Measurements from ENCODE around the gene IGSF5.

Gene IGSF5

DNA sequence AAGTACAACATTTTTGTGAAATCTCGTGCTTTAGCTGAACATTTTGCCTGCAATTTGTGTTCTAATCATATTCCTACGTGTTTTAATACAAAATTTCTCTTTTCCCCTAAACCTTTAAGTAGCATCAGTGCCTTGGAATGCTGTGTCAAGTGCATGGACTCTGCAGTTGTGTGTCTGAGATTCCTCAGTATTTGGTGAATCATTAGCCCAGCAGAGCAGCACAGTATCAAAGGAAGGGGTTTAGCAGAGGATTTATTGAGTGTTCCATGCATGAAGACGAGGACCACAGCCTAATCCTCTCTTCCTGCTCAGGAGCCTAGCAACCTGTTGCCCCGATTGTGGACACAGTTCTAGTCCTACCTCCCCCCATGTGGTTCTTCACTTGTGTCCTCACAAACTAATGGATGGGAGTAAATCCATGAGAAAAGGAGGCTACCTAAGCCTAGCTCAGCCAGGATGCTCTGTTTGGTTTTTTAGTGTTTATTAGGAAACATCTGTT lies 92.9 kb downstream of the IGSF5 start:
- DNase-seq: no peak

DNA sequence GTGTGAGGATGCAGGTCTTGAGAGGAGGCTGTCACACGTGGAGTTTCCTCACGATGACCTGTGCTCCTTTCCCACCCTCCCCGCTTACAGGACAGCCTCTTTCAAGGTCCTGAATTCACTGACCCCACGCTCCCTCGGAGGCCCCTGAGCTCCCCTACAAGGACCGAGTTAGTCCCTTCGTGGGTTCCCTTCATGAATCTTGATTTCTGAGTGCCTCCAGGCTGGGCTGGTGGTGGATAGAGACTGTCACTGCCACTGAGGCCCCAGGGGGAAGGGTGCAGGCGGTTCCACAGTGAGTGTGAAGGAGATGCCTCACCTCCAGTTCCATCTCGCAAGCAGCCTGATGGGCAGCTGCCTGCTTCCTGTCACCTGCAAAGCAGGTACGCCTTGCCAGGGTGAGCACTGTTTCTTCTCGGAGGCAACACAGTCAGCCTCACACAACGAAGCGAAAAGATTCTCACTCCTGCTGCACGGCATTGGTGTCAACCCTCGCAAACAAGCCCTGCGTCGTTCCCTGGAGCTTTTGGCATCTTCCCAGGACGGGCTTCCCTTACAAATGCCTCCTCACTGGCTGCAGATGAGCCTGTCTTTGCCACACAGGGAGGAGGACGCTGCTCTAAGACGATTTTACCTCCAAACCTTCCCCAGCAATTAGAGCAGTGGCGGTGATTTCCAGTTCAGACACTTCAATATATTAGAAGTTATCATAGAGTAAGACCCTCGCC lies 95.6 kb downstream of the IGSF5 start:
- DNase-seq: no peak

- no peak for DNase-seq
Measured at GRCh38 chr21:39842741-39843459, 97.9 kb downstream of the IGSF5 start.

GRCh38 chr21:39843483-39843882 lies 98.5 kb downstream of the IGSF5 start:
- DNase-seq: no peak

GRCh38 chr21:39843916-39844315 lies 98.9 kb downstream of the IGSF5 start:
- DNase-seq: no peak

- no peak for DNase-seq
Measured at GRCh38 chr21:39845571-39846130, 100.7 kb downstream of the IGSF5 start.

DNA sequence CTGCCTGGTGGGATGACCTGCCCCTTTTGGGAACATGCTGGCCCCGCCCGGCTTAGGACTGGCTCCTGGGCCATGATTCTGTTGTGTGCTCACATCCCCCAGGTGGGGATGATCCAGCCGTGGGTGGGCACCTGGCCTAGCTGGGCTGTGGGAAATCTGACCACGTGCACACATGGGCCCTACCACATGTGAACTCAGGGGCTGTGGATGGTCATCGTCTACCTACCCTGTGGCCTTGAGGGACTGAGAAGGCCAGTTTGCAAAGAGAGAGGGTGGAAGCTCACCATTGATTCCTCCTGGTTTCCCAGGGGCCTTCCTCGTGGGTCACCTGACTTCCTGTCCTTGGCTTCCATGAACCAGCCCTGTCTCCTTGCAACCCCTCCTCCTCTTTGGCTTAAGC lies 102.9 kb downstream of the IGSF5 start:
- no peak for DNase-seq

DNA sequence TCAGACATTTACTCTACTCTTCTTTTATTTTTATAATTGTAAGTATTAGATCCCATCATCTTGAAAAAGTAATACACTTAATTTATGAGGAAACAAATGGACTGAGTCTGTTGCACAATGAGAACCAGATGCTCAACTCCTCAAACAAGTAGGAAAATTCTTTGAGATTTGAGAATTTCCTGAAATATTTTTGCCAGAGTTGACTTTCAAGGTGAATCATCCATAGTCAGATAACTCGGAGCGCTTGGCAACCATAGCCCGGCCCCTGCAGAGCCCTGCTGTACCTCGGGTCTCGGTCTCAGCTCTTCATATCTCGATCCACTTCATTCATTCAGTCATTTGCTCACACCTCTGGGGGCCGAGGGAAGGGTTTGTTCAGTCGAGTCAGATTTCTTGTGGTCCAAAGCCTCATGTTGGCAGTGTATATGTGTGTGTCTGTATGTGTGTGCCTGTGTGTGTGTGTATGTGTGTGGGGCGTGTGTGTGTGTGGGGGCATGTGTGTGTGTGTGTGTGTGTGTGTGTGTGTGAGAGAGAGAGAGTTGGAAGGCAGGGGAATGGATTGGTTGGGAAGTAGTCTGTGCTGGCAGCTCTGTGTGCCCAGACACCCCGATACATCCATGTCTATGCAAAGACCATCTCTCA lies 104.2 kb downstream of the IGSF5 start:
- DNase-seq: no peak

GRCh38 chr21:39850333-39850732 lies 105.3 kb downstream of the IGSF5 start:
- no peak for DNase-seq

DNA sequence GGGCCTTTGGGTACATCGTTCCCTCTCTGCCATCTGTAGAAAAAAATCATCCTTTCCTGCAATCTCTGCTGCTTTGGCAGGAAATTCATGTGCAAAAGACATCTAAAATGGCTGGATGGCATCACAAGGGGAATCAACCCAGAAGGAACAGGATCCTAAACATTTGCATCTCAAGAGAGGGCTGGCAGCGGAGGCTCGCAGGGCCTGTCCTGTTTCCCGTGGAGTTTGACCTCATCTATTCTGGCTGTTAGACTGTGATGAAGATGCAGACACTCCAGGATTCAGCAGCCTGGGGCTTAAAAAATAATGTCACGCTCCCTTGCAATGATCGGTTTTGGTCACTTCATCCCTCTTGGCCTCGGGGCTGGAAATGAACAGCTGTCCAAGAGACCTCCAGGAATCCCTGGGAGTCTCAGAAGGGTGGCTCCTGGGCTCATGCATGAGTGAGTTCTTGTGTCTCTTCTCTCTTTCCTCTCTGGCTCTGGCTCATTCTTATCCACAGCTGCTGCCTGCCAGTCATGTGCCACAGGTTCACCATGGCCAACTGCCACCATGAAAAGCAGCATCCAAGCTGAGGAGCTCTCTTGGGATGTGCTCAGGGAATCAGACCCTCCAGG lies 106.1 kb downstream of the IGSF5 start:
- DNase-seq: no peak
